H9 (cell line): ENCODE results near the gene FOXP2. TPM values are rescaled to one million over a fixed set of nuclear protein-coding genes. Genes with fewer than 3 reads are reported as not detected.

Source experiments
- DNase-seq: peaks from one replicate; pipeline ENCODE4 v3.0.0-alpha.2; 2017
- H2AFZ ChIP-seq: one replicate; pipeline ENCODE4 v1.6.1; 2013; ENCODE audit warnings: mild to moderate bottlenecking, low read length, control low read depth, moderate library complexity
- H2AK5ac ChIP-seq: 2 replicates; pipeline ENCODE4 v1.6.1; 2013; ENCODE audit warnings: low read length, control low read depth, mixed read lengths; ENCODE audit not compliant: insufficient read length
- H2BK120ac ChIP-seq: one replicate; pipeline ENCODE4 v1.6.1; 2013; ENCODE audit warnings: low read depth, mild to moderate bottlenecking, low read length, control low read depth, inconsistent platforms; ENCODE audit not compliant: poor library complexity, severe bottlenecking
- H2BK12ac ChIP-seq: 2 replicates; pipeline ENCODE4 v1.6.1; 2013; ENCODE audit warnings: low read length, control low read depth, mixed read lengths, low read depth; ENCODE audit not compliant: insufficient read length
- H2BK15ac ChIP-seq: 2 replicates; pipeline ENCODE4 v1.6.1; 2013; ENCODE audit warnings: low read depth, low read length, control low read depth
- H2BK20ac ChIP-seq: one replicate; pipeline ENCODE4 v1.6.1; 2013; ENCODE audit warnings: low read depth, mild to moderate bottlenecking, low read length, control low read depth, inconsistent platforms; ENCODE audit not compliant: poor library complexity, severe bottlenecking
- H2BK5ac ChIP-seq: 2 replicates; pipeline ENCODE4 v1.6.1; 2013; ENCODE audit warnings: low read length, control low read depth, mixed read lengths; ENCODE audit not compliant: insufficient read length
- H3K14ac ChIP-seq: 2 replicates; pipeline ENCODE4 v1.6.1; 2013; ENCODE audit warnings: low read length, control low read depth; ENCODE audit not compliant: insufficient read depth
- H3K18ac ChIP-seq: 2 replicates; pipeline ENCODE4 v1.6.1; 2013; ENCODE audit warnings: low read depth, mild to moderate bottlenecking, mixed read lengths, low read length, control low read depth; ENCODE audit not compliant: insufficient read length
- H3K23ac ChIP-seq: 2 replicates; pipeline ENCODE4 v1.6.1; 2013; ENCODE audit warnings: low read length, control low read depth, mixed read lengths, low read depth; ENCODE audit not compliant: insufficient read length
- H3K23me2 ChIP-seq: 2 replicates; pipeline ENCODE4 v1.6.1; 2013; ENCODE audit warnings: low read depth, mild to moderate bottlenecking, mixed read lengths, low read length, control low read depth; ENCODE audit not compliant: insufficient read length, poor library complexity, severe bottlenecking
- H3K27ac ChIP-seq: 2 replicates; pipeline ENCODE4 v1.5.1; 2013; ENCODE audit warnings: low read length, control low read depth, mixed read lengths, low read depth; ENCODE audit not compliant: insufficient read length
- H3K27me3 ChIP-seq: 2 replicates; pipeline ENCODE4 v1.6.1; 2013; ENCODE audit warnings: low read length, control low read depth, inconsistent platforms; ENCODE audit not compliant: insufficient read depth
- H3K4ac ChIP-seq: 2 replicates; pipeline ENCODE4 v1.6.1; 2013; ENCODE audit warnings: low read depth, mild to moderate bottlenecking, control low read depth, inconsistent platforms, low read length, moderate library complexity
- H3K4me1 ChIP-seq: 2 replicates; pipeline ENCODE4 v1.6.1; 2013; ENCODE audit warnings: low read length, control low read depth, inconsistent platforms; ENCODE audit not compliant: insufficient read depth
- H3K4me2 ChIP-seq: 2 replicates; pipeline ENCODE4 v1.6.1; 2013; ENCODE audit warnings: low read length, control low read depth, mixed read lengths; ENCODE audit not compliant: insufficient read length, insufficient read depth
- H3K56ac ChIP-seq: 2 replicates; pipeline ENCODE4 v1.6.1; 2013; ENCODE audit warnings: low read depth, mild to moderate bottlenecking, mixed read lengths, low read length, control low read depth; ENCODE audit not compliant: insufficient read length
- H3K79me1 ChIP-seq: 2 replicates; pipeline ENCODE4 v1.6.1; 2013; ENCODE audit warnings: low read depth, mild to moderate bottlenecking, moderate library complexity, low read length, control low read depth, inconsistent platforms; ENCODE audit not compliant: insufficient read depth, poor library complexity, severe bottlenecking
- H3K79me2 ChIP-seq: 2 replicates; pipeline ENCODE4 v1.6.1; 2013; ENCODE audit warnings: low read length, control low read depth, inconsistent platforms; ENCODE audit not compliant: insufficient read depth
- H3K9ac ChIP-seq: 2 replicates; pipeline ENCODE4 v1.6.1; 2013; ENCODE audit warnings: low read length, control low read depth, mixed read lengths; ENCODE audit not compliant: insufficient read length; ENCODE audit errors: extremely low read depth
- H3K9me3 ChIP-seq: one replicate; pipeline ENCODE4 v1.6.1; 2013; ENCODE audit warnings: low read depth, low read length, inconsistent platforms; ENCODE audit not compliant: control insufficient read depth
- H3T11ph ChIP-seq: one replicate; pipeline ENCODE4 v1.6.1; 2013; ENCODE audit warnings: mild to moderate bottlenecking, low read length, control low read depth, inconsistent platforms
- H4K20me1 ChIP-seq: one replicate; pipeline ENCODE4 v1.6.1; 2013; ENCODE audit not compliant: control insufficient read depth, insufficient read length, insufficient read depth
- H4K5ac ChIP-seq: 2 replicates; pipeline ENCODE4 v1.6.1; 2013; ENCODE audit warnings: low read depth, mild to moderate bottlenecking, mixed read lengths, low read length, control low read depth; ENCODE audit not compliant: insufficient read length
- H4K8ac ChIP-seq: replicated peaks from 2 replicates; pipeline ENCODE4 v1.6.1; 2013; ENCODE audit warnings: low read length, control low read depth, mixed read lengths, low read depth; ENCODE audit not compliant: insufficient read length
- H4K91ac ChIP-seq: 2 replicates; pipeline ENCODE4 v1.6.1; 2013; ENCODE audit warnings: low read depth, mild to moderate bottlenecking, moderate library complexity, mixed read lengths, low read length, control low read depth; ENCODE audit not compliant: insufficient read length
- H3K27ac Mint-ChIP-seq, 3 experiments: 2 replicates in 2 of 3; 3 replicates in 1 of 3; pipeline ENCODE4 v1.8.0; 2020 to 2021; ENCODE audit warnings: mixed read lengths in 3 of 3, mild to moderate bottlenecking in 1 of 3, moderate library complexity in 1 of 3
- H3K27me3 Mint-ChIP-seq: 2 replicates; pipeline ENCODE4 v1.8.0; 2021; ENCODE audit warnings: low read depth, mild to moderate bottlenecking, moderate library complexity, mixed read lengths
- H3K36me3 Mint-ChIP-seq, 3 experiments: 2 replicates in 2 of 3; 3 replicates in 1 of 3; pipeline ENCODE4 v1.8.0; 2020 to 2021; ENCODE audit warnings: low read depth in 3 of 3, mixed read lengths in 3 of 3; ENCODE audit not compliant: insufficient read depth in 1 of 3
- H3K4me1 Mint-ChIP-seq, 2 experiments: 2 replicates each; pipeline ENCODE4 v1.8.0; 2020; ENCODE audit warnings: mixed read lengths in 2 of 2
- H3K4me3 Mint-ChIP-seq, 2 experiments: 2 replicates in 1 of 2; 3 replicates in 1 of 2; pipeline ENCODE4 v1.8.0; 2020 to 2021; ENCODE audit warnings: mild to moderate bottlenecking in 2 of 2, mixed read lengths in 2 of 2, moderate library complexity in 1 of 2
- H3K9me3 Mint-ChIP-seq, 2 experiments: 2 replicates in 1 of 2; 3 replicates in 1 of 2; pipeline ENCODE4 v1.8.0; 2020; ENCODE audit warnings: mild to moderate bottlenecking in 2 of 2, mixed read lengths in 2 of 2, moderate library complexity in 1 of 2
- WGBS: extraction: QIAGEN DNeasy Blood & Tissue Kit; methylation state at CpG from one replicate; pipeline ENCODE4 v1.1.7; 2013; ENCODE audit warnings: missing lambda C conversion rate, low lambda C conversion rate, mixed read lengths; ENCODE audit not compliant: insufficient read length; ENCODE audit errors: extremely low coverage; 5-methylcytosine and 5-hydroxymethylcytosine counted together
- total RNA-seq: library from RNA; stranded (reverse); gene quantifications from 2 replicates; pipeline ENCODE4 v1.2.1, GENCODE V29; 2021
- TF ChIP-seq, protein P1 (sequence below): fragments of 200-600 bp; sonication (generic); conservative IDR thresholded peaks from 3 replicates; pipeline ENCODE4 v1.8.0; 2021; ENCODE audit warnings: antibody characterized with exemption, mild to moderate bottlenecking

FOXP2 gene
- total RNA-seq, 1 experiment from 2014 or later = not detected

DNA sequence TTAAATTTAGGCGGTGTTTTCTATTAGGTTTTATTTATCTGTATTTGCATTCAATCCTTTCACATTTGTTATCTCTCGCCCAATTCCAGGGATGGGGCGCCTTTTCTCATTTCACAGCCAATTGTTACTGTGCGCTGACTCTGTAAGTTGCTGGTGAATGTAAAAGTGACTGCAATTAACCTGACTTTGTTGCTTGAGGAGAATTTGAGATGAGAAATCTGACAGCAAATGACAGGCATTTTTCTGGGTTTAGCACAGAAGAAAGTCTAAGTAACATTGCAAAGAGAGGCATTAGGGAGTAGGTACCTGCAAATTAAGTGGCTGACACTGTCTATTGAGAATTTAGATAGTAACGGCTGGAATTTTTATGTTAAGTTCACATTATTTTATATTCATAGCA is 16.6 kb downstream of the FOXP2 start:
- Mint-ChIP-seq H3K4me3 (no peak overlapping the region), H3K27me3 (no peaks in the 10 kb centered on the region), H3K9me3 (no peaks in the 10 kb centered on the region), H3K27ac (no peak overlapping the region), H3K36me3 (no peaks in the 10 kb centered on the region), H3K4me1 (no peaks in the 10 kb centered on the region)
- no peak overlapping the region for H2AK5ac ChIP-seq
- H3K56ac ChIP-seq = no peak overlapping the region
- no peak overlapping the region for H4K5ac ChIP-seq
- H2AFZ ChIP-seq = no peak overlapping the region
- no peak overlapping the region for H2BK20ac ChIP-seq
- H2BK15ac ChIP-seq = no peak overlapping the region
- H3K4me1 ChIP-seq = no peaks in the 10 kb centered on the region
- no peaks in the 10 kb centered on the region for H4K20me1 ChIP-seq
- H3K23ac ChIP-seq = no peak overlapping the region
- no peak overlapping the region for H3K27ac ChIP-seq
- no peak overlapping the region for H3T11ph ChIP-seq
- no peaks in the 10 kb centered on the region for H3K23me2 ChIP-seq
- no peak overlapping the region for H3K9ac ChIP-seq
- H4K91ac ChIP-seq = no peak overlapping the region
- no peaks in the 10 kb centered on the region for H3K79me2 ChIP-seq
- TF ChIP-seq, protein P1, sequence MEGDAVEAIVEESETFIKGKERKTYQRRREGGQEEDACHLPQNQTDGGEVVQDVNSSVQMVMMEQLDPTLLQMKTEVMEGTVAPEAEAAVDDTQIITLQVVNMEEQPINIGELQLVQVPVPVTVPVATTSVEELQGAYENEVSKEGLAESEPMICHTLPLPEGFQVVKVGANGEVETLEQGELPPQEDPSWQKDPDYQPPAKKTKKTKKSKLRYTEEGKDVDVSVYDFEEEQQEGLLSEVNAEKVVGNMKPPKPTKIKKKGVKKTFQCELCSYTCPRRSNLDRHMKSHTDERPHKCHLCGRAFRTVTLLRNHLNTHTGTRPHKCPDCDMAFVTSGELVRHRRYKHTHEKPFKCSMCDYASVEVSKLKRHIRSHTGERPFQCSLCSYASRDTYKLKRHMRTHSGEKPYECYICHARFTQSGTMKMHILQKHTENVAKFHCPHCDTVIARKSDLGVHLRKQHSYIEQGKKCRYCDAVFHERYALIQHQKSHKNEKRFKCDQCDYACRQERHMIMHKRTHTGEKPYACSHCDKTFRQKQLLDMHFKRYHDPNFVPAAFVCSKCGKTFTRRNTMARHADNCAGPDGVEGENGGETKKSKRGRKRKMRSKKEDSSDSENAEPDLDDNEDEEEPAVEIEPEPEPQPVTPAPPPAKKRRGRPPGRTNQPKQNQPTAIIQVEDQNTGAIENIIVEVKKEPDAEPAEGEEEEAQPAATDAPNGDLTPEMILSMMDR = no peak
- no peak overlapping the region for H3K14ac ChIP-seq
- no peak overlapping the region for H3K18ac ChIP-seq
- no peaks in the 10 kb centered on the region for H3K79me1 ChIP-seq
- H3K4ac ChIP-seq = no peak overlapping the region
- H3K27me3 ChIP-seq = no peaks in the 10 kb centered on the region
- no peak overlapping the region for H2BK12ac ChIP-seq
- DNase-seq = no peak
- WGBS = no CpG with 5 or more reads among the region's 5 CpGs
- H2BK5ac ChIP-seq = no peak overlapping the region
- no peak overlapping the region for H4K8ac ChIP-seq
- H3K9me3 ChIP-seq = no peaks in the 10 kb centered on the region
- no peak overlapping the region for H2BK120ac ChIP-seq
- no peak overlapping the region for H3K4me2 ChIP-seq
